Keratinocyte (primary cell): ENCODE results near the gene PRDM10. TPM values are rescaled to one million over a fixed set of nuclear protein-coding genes. Genes with fewer than 3 reads are reported as not detected.

Experiments used
- DNase-seq: peaks from one replicate; pipeline ENCODE4 v3.0.0-alpha.2; 2011; ENCODE audit warnings: low read depth, missing footprints, low spot score
- FAIRE-seq: peaks from 2 replicates; lab custom pipeline; 2011; peaks lifted over from hg19 to GRCh38; lab: Jason Lieb, UNC
- H2AFZ ChIP-seq: 2 replicates; pipeline ENCODE4 v1.6.0; 2012; ENCODE audit warnings: low read length, control low read depth, inconsistent platforms; ENCODE audit not compliant: control insufficient read depth
- H3K27ac ChIP-seq: 2 replicates; pipeline ENCODE4 v1.5.1; 2011; ENCODE audit warnings: low read length; ENCODE audit not compliant: control insufficient read depth, insufficient read depth
- H3K27me3 ChIP-seq: 3 replicates; pipeline ENCODE4 v1.6.0; 2011; ENCODE audit warnings: low read length; ENCODE audit not compliant: control insufficient read depth, insufficient read depth; ENCODE audit errors: extremely low read depth
- H3K36me3 ChIP-seq, 2 experiments: 2 replicates in 1 of 2; 3 replicates in 1 of 2; pipeline ENCODE4 v1.5.1; 2011; ENCODE audit warnings: low read length in 2 of 2, mild to moderate bottlenecking in 1 of 2; ENCODE audit not compliant: control insufficient read depth in 2 of 2, insufficient read depth in 2 of 2; ENCODE audit errors: extremely low read depth in 1 of 2
- H3K4me1 ChIP-seq: 3 replicates; pipeline ENCODE4 v1.5.1; 2011; ENCODE audit warnings: low read length; ENCODE audit not compliant: control insufficient read depth, insufficient read depth; ENCODE audit errors: extremely low read depth
- H3K4me2 ChIP-seq: 3 replicates; pipeline ENCODE4 v1.6.0; 2011; ENCODE audit warnings: low read depth, low read length; ENCODE audit not compliant: control insufficient read depth, insufficient read depth; ENCODE audit errors: extremely low read depth
- H3K4me3 ChIP-seq, 3 experiments: fragments of 200-600 bp in 1 of 3; sonication (generic) in 1 of 3; 2 replicates in 2 of 3; 3 replicates in 1 of 3; pipeline ENCODE4 v1.5.1; 2011 to 2016; ENCODE audit warnings: low read length in 3 of 3, mild to moderate bottlenecking in 3 of 3, control low read depth in 2 of 3, inconsistent platforms in 1 of 3, low read depth in 1 of 3, mixed read lengths in 1 of 3, mixed run types in 1 of 3, moderate library complexity in 1 of 3; ENCODE audit not compliant: control insufficient read depth in 2 of 3, insufficient read depth in 2 of 3; ENCODE audit errors: extremely low read depth in 1 of 3
- H3K79me2 ChIP-seq: 2 replicates; pipeline ENCODE4 v1.6.0; 2012; ENCODE audit warnings: low read length; ENCODE audit not compliant: control insufficient read depth, insufficient read depth
- H3K9ac ChIP-seq: 3 replicates; pipeline ENCODE4 v1.6.0; 2011; ENCODE audit warnings: low read length; ENCODE audit not compliant: control insufficient read depth, insufficient read depth; ENCODE audit errors: extremely low read depth
- H3K9me1 ChIP-seq: 3 replicates; pipeline ENCODE4 v1.6.0; 2011; ENCODE audit warnings: low read length; ENCODE audit not compliant: control insufficient read depth, insufficient read depth; ENCODE audit errors: extremely low read depth
- H3K9me3 ChIP-seq: 2 replicates; pipeline ENCODE4 v1.5.1; 2012; ENCODE audit warnings: low read depth, low read length; ENCODE audit not compliant: control insufficient read depth
- H4K20me1 ChIP-seq: 3 replicates; pipeline ENCODE4 v1.6.0; 2011; ENCODE audit warnings: low read length; ENCODE audit not compliant: control insufficient read depth, insufficient read depth; ENCODE audit errors: extremely low read depth
- EZH2 ChIP-seq: IDR thresholded peaks from one replicate; pipeline ENCODE4 v1.6.1; 2012; ENCODE audit warnings: inconsistent platforms, mild to moderate bottlenecking, low read length, moderate library complexity
- dilution Hi-C: fragments of 300-500 bp; cut with MboI; formaldehyde crosslinking; loops from one replicate; pipeline ENCODE4 v1.7.0; 2020; ENCODE audit warnings: low sequenced_read_pairs; ENCODE audit not compliant: extremely low pct_ligation_motif_present
- polyA plus RNA-seq, 5 experiments: library from polyadenylated mRNA; depleted of rRNA in 3 of 5; stranded (reverse) in 3 of 5; stranded (forward) in 1 of 5; unstranded in 1 of 5; fragments of >200 nt; gene quantifications; 1 replicate in 1 of 5; 2 replicates in 3 of 5; 3 replicates in 1 of 5; pipeline versions ENCODE4 v1.2.1 to v1.2.3, GENCODE V29; 2011 to 2012; ENCODE audit warnings: missing spikeins in 2 of 5, low read depth in 1 of 5, low replicate concordance in 1 of 5
- TF ChIP-seq, protein P1 (sequence below), 3 experiments: IDR thresholded peaks in 1 of 3; conservative IDR thresholded peaks in 1 of 3; optimal IDR thresholded peaks in 1 of 3; 2 replicates in 2 of 3; 3 replicates in 1 of 3; pipeline versions ENCODE3 to v1.5.1; 2011; ENCODE audit warnings: low read length in 3 of 3, mild to moderate bottlenecking in 3 of 3, moderate library complexity in 2 of 3, control low read depth in 1 of 3, inconsistent platforms in 1 of 3; ENCODE audit not compliant: insufficient read depth in 2 of 3; ENCODE audit errors: extremely low read depth in 1 of 3

The PRDM10 gene
- polyA plus RNA-seq, 1 donor (not counting 4 experiments of a cell fraction or from before 2014, with no cell fraction given) = 4.7 TPM

DNA sequence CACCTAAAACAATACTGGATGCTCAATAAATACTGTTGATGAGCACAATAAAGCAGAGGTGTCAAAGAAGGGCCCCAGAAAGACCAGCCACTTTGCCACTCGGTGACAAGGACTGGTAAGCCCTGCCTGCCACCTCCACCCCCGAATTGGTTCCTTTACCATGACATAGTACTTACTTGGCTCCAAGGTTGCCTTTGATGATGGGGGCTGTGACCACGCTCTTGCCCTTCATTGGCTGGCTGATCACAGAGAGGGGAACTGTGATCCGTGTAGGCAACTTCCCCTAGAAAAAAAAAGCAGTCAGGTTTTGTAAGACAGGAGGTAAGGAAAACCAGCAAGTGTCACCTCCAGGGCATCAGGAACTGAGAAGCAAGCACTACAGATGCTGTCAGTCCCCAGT is 136.9 kb downstream of the PRDM10 start:
- Histone ChIP-seq H3K4me2 (no peak overlapping the region), H3K79me2 (no peaks in the 10 kb centered on the region), H3K9me1 (no peaks in the 10 kb centered on the region), H3K27ac (no peak overlapping the region), H3K27me3 (no peaks in the 10 kb centered on the region), H3K4me1 (peaks cover 16% of the 10 kb centered on the region), H2AFZ (no peak overlapping the region), H3K9me3 (no peaks in the 10 kb centered on the region), H3K36me3 (peaks cover 29 to 34% of the 10 kb centered on the region in 2 experiments), H4K20me1 (no peaks in the 10 kb centered on the region), H3K4me3 (no peak overlapping the region), H3K9ac (no peak overlapping the region)
- no peak for DNase-seq
- TF ChIP-seq, protein P1, sequence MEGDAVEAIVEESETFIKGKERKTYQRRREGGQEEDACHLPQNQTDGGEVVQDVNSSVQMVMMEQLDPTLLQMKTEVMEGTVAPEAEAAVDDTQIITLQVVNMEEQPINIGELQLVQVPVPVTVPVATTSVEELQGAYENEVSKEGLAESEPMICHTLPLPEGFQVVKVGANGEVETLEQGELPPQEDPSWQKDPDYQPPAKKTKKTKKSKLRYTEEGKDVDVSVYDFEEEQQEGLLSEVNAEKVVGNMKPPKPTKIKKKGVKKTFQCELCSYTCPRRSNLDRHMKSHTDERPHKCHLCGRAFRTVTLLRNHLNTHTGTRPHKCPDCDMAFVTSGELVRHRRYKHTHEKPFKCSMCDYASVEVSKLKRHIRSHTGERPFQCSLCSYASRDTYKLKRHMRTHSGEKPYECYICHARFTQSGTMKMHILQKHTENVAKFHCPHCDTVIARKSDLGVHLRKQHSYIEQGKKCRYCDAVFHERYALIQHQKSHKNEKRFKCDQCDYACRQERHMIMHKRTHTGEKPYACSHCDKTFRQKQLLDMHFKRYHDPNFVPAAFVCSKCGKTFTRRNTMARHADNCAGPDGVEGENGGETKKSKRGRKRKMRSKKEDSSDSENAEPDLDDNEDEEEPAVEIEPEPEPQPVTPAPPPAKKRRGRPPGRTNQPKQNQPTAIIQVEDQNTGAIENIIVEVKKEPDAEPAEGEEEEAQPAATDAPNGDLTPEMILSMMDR (optimal IDR thresholded peaks at IDR 0.05 in 1 of 3, IDR thresholded peaks at IDR 0.05 in 1 of 3, conservative IDR thresholded peaks at IDR 0.05 in 1 of 3; ENCODE audit: extremely low read depth in 1 of 3, insufficient read depth in 2 of 3, low read length in 3 of 3) = no peak
- no peak for TF ChIP-seq EZH2
- no peak for FAIRE-seq
- dilution Hi-C loops = no loop called here

DNA sequence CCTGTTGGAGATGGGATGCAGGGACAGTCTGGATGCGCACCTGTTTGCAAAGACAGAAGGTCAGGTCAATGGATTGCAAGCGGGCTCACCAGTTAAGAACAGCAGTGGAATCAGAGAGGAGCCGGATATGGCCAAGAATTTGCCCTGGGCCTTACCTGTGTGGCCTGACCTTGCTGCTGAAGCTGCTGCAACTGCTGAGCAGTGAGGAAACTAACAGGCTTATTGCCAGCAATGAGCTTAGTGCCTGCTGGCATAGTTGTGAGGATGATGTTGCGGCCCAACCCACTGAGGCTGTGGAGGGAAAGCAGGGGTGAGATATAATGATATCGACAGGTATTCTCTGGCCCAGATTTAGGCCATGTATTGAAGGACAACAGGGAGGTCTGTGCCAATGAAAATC is 137.8 kb downstream of the PRDM10 start:
- no peak for DNase-seq
- H3K36me3 ChIP-seq = peaks cover 27 to 31% of the 10 kb centered on the region in 2 experiments

More for the DNA sequence above, 137.8 kb downstream of the PRDM10 start:
- Histone ChIP-seq H3K4me3 (no peak overlapping the region), H3K9me1 (no peaks in the 10 kb centered on the region), H3K9ac (no peak overlapping the region), H3K27me3 (no peaks in the 10 kb centered on the region), H4K20me1 (no peaks in the 10 kb centered on the region), H3K4me2 (no peak overlapping the region), H3K9me3 (no peaks in the 10 kb centered on the region), H2AFZ (no peak overlapping the region), H3K27ac (no peak overlapping the region), H3K79me2 (no peaks in the 10 kb centered on the region), H3K4me1 (peaks cover 19% of the 10 kb centered on the region)
- no peak for FAIRE-seq
- dilution Hi-C loops = no loop called here
- TF ChIP-seq, protein P1 (optimal IDR thresholded peaks at IDR 0.05 in 1 of 3, IDR thresholded peaks at IDR 0.05 in 1 of 3, conservative IDR thresholded peaks at IDR 0.05 in 1 of 3; ENCODE audit: extremely low read depth in 1 of 3, insufficient read depth in 2 of 3, low read length in 3 of 3) = no peak
- TF ChIP-seq EZH2 = no peak
